ENCODE results near the gene SOX14. TPM values are rescaled to one million over a fixed set of nuclear protein-coding genes. Genes with fewer than 3 reads are reported as not detected.

Gene SOX14
- polyA plus RNA-seq, 1 of the 3 experiments (the other 2 are of a cell fraction) = not detected

DNA sequence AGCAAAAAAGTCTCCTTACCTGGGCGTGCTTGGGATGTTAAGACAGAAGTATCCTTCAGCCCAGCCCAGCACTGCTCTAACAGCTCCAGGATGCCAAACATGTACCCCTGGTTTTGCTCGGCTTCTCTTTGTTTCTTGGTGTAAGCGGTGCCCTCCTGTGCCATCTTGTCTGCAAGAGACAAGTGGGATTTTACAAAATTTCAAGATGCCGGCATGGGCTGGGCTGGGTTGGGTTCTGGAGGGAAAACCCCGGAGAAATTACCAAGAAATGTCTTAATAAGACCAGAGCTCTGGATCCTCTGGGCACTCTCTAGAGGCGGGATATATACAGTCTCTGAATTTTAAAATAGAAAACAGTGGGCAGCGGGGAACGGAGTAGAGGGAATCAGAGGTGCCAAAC, 4.6 kb upstream of the SOX14 start:
- no peaks in the 10 kb centered on the region for H4K20me1 ChIP-seq (ENCODE audit: insufficient read depth)
- no peak for TF ChIP-seq SIN3A (IDR thresholded peaks at IDR 0.05; ENCODE audit: borderline replicate concordance, low read depth, low read length)
- TF ChIP-seq POLR2AphosphoS5 (IDR thresholded peaks at IDR 0.05; ENCODE audit: low read depth, low read length) = no peak
- no peak for TF ChIP-seq YY1 (IDR thresholded peaks at IDR 0.05; ENCODE audit: low read depth)
- TF ChIP-seq, protein P1, sequence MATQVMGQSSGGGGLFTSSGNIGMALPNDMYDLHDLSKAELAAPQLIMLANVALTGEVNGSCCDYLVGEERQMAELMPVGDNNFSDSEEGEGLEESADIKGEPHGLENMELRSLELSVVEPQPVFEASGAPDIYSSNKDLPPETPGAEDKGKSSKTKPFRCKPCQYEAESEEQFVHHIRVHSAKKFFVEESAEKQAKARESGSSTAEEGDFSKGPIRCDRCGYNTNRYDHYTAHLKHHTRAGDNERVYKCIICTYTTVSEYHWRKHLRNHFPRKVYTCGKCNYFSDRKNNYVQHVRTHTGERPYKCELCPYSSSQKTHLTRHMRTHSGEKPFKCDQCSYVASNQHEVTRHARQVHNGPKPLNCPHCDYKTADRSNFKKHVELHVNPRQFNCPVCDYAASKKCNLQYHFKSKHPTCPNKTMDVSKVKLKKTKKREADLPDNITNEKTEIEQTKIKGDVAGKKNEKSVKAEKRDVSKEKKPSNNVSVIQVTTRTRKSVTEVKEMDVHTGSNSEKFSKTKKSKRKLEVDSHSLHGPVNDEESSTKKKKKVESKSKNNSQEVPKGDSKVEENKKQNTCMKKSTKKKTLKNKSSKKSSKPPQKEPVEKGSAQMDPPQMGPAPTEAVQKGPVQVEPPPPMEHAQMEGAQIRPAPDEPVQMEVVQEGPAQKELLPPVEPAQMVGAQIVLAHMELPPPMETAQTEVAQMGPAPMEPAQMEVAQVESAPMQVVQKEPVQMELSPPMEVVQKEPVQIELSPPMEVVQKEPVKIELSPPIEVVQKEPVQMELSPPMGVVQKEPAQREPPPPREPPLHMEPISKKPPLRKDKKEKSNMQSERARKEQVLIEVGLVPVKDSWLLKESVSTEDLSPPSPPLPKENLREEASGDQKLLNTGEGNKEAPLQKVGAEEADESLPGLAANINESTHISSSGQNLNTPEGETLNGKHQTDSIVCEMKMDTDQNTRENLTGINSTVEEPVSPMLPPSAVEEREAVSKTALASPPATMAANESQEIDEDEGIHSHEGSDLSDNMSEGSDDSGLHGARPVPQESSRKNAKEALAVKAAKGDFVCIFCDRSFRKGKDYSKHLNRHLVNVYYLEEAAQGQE (IDR thresholded peaks at IDR 0.05; ENCODE audit: low read depth, low read length) = no peak
- TF ChIP-seq RCOR1 (IDR thresholded peaks at IDR 0.05; ENCODE audit: low read length) = no peak
- no peak for TF ChIP-seq NRF1 (IDR thresholded peaks at IDR 0.05; ENCODE audit: low read depth, low read length)
- TF ChIP-seq TAF1 (IDR thresholded peaks at IDR 0.05; ENCODE audit: borderline replicate concordance, low read depth, low read length) = no peak
- no peak for TF ChIP-seq JUND (IDR thresholded peaks at IDR 0.05)
- peaks cover 22% of the 10 kb centered on the region for H3K27me3 ChIP-seq (ENCODE audit: insufficient read depth)
- no peak overlapping the region for H2AFZ ChIP-seq (ENCODE audit: low read depth)
- no peaks in the 10 kb centered on the region for H3K79me2 ChIP-seq (ENCODE audit: insufficient read depth)
- no peak overlapping the region for H3K4me2 ChIP-seq
- POLR2A ChIA-PET = interaction anchor here (0.6 kb wide), 1 partner anchor 75 kb away, joined by 3 read pairs; no protein-coding TSS in a partner anchor
- WGBS (ENCODE audit: low lambda C conversion rate) = 31% methylated on average over 8 of the region's 8 CpGs
- no peaks in the 10 kb centered on the region for H3K36me3 ChIP-seq (replicated peaks in 1 of 2; ENCODE audit: control insufficient read depth in 1 of 2, insufficient read depth in 2 of 2, low read length in 1 of 2)
- no peak overlapping the region for H3K27ac ChIP-seq (ENCODE audit: low read depth in 2 of 2, low read length in 1 of 2)
- no peak overlapping the region for H3K4me3 ChIP-seq (ENCODE audit: low read depth in 2 of 2, low read length in 1 of 2)
- DNase-seq = no peak
- CTCF ChIA-PET = interaction anchor here (0.6 to 2.0 kb wide), 3 partner anchors 31 to 436 kb away, joined by 3 to 7 read pairs (median 3); no protein-coding TSS in a partner anchor
- H3K4me1 ChIP-seq (ENCODE audit: control insufficient read depth in 1 of 2, insufficient read depth in 2 of 2, low read depth in 1 of 2, low read length in 1 of 2) = peaks cover 0 to 5% of the 10 kb centered on the region in 2 experiments; a peak in 1 of 4 replicates
- no peaks in the 10 kb centered on the region for H3K9me2 ChIP-seq
- no peaks in the 10 kb centered on the region for H3K9me3 ChIP-seq
- no peaks in the 10 kb centered on the region for H3F3A ChIP-seq (replicated peaks; ENCODE audit: insufficient read depth)
- H3K9ac ChIP-seq = no peak overlapping the region

DNA sequence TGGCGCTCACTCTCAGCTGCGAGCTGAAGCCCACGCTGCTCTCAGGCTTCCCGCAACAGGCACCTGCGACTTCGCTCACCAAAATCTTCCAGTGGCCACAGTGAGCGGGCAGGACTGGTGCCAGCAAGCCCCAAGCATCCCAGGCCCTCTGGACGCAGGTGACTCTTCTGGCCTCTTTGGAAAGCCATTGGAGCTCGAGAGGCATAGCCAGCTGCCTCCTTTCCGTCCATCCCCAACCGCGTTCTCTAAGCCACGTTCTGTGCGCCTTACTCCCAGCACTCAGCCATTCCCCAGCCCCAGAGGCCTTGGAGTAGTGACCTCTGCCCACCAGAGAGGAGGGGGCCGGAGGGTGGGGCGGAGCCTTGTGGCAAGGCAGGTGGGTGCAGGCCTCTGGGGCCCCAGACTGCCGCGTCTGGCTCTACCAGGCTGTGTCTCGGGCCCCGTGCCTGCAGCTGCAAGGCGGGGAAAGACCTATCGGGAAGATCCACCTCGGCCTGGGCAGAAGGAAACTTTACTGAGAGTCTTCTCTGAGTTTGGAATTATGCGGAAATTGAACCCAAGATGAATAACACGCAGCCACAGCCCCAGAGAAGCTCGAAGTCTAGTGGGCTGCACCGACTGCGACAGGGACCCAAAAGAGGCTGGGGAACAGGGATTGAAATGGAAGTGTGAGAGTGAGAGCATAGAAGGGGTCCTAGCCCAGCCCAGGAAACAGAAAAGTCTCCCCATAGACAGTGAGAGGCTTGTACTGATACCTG, 3.6 kb upstream of the SOX14 start:
- no peaks in the 10 kb centered on the region for H4K20me1 ChIP-seq (ENCODE audit: insufficient read depth)
- no peak for TF ChIP-seq RCOR1 (IDR thresholded peaks at IDR 0.05; ENCODE audit: low read length)
- no peak for TF ChIP-seq MXI1 (IDR thresholded peaks at IDR 0.05; ENCODE audit: low read depth, low read length)
- no peak for TF ChIP-seq TEAD4 (IDR thresholded peaks at IDR 0.05; ENCODE audit: borderline replicate concordance, insufficient read depth)
- no peak overlapping the region for H3K4me2 ChIP-seq
- no peak overlapping the region for H3K9ac ChIP-seq
- no peaks in the 10 kb centered on the region for H3K9me2 ChIP-seq
- CTCF ChIA-PET = interaction anchor here (2.0 kb wide), 1 partner anchor 210 kb away, joined by 7 read pairs; no protein-coding TSS in a partner anchor
- peak; percentile 7 for DNase-seq
- no peaks in the 10 kb centered on the region for H3F3A ChIP-seq (replicated peaks; ENCODE audit: insufficient read depth)
- H2AFZ ChIP-seq (ENCODE audit: low read depth) = no peak overlapping the region
- WGBS (ENCODE audit: low lambda C conversion rate) = 68% methylated on average over 15 of the region's 28 CpGs
- no peak overlapping the region for H3K4me3 ChIP-seq (ENCODE audit: low read depth in 2 of 2, low read length in 1 of 2)
- no peaks in the 10 kb centered on the region for H3K9me3 ChIP-seq
- H3K4me1 ChIP-seq (ENCODE audit: control insufficient read depth in 1 of 2, insufficient read depth in 2 of 2, low read depth in 1 of 2, low read length in 1 of 2) = peaks cover 0 to 5% of the 10 kb centered on the region in 2 experiments; a peak in 1 of 4 replicates
- POLR2A ChIA-PET = interaction anchor here (0.6 kb wide), 1 partner anchor 76 kb away, joined by 3 read pairs; no protein-coding TSS in a partner anchor
- no peaks in the 10 kb centered on the region for H3K79me2 ChIP-seq (ENCODE audit: insufficient read depth)
- no peak overlapping the region for H3K27ac ChIP-seq (ENCODE audit: low read depth in 2 of 2, low read length in 1 of 2)
- no peaks in the 10 kb centered on the region for H3K36me3 ChIP-seq (replicated peaks in 1 of 2; ENCODE audit: control insufficient read depth in 1 of 2, insufficient read depth in 2 of 2, low read length in 1 of 2)
- peaks cover 32% of the 10 kb centered on the region for H3K27me3 ChIP-seq (ENCODE audit: insufficient read depth)

Data from SK-N-SH (cell line).